ENCODE measurements around the gene SENP7. TPM values are rescaled to one million over a fixed set of nuclear protein-coding genes. Genes with fewer than 3 reads are reported as not detected.
"Not testable (repeated sequence)": the region's sequence is repeated elsewhere in the genome, so short reads cannot be mapped to it uniquely, and the experiment has no call there.

The SENP7 gene
- total RNA-seq, 1 experiment from 2014 or later = 7.5 TPM

- no peak for DNase-seq (ENCODE audit: low read depth)
Observed at GRCh38 chr3:101521211-101521701, 8.2 kb upstream of the SENP7 start.

- DNase-seq (ENCODE audit: low read depth) = no peak
Observed at GRCh38 chr3:101519685-101520365, 6.8 kb upstream of the SENP7 start.

- DNase-seq (ENCODE audit: low read depth) = peak; percentile 62
Observed at GRCh38 chr3:101518421-101518871, 5.4 kb upstream of the SENP7 start.

- no peak for DNase-seq (ENCODE audit: low read depth)
Observed at GRCh38 chr3:101513419-101513986, 491 bp upstream of the SENP7 start.

- no peak for DNase-seq (ENCODE audit: low read depth)
Observed at GRCh38 chr3:101512396-101512645, 691 bp downstream of the SENP7 start.

- DNase-seq (ENCODE audit: low read depth) = peak; percentile 17
Observed at GRCh38 chr3:101509811-101510210, 3.2 kb downstream of the SENP7 start.

GRCh38 chr3:101509281-101509680 is 3.7 kb downstream of the SENP7 start:
- DNase-seq (ENCODE audit: low read depth) = no peak

- no peak for DNase-seq (ENCODE audit: low read depth)
Observed at GRCh38 chr3:101501783-101502182, 11.2 kb downstream of the SENP7 start.

- no peak for DNase-seq (ENCODE audit: low read depth)
Observed at GRCh38 chr3:101500208-101500607, 12.8 kb downstream of the SENP7 start.

GRCh38 chr3:101497803-101498202 is 15.2 kb downstream of the SENP7 start:
- no peak for DNase-seq (ENCODE audit: low read depth)

GRCh38 chr3:101495552-101495951 is 17.5 kb downstream of the SENP7 start:
- no peak for DNase-seq (ENCODE audit: low read depth)

- DNase-seq (ENCODE audit: low read depth) = peak; percentile 63
Observed at GRCh38 chr3:101484805-101485620, 28.0 kb downstream of the SENP7 start.

GRCh38 chr3:101478980-101479379 is 34.0 kb downstream of the SENP7 start:
- DNase-seq (ENCODE audit: low read depth) = no peak

GRCh38 chr3:101474841-101475552 is 38.0 kb downstream of the SENP7 start:
- not testable (repeated sequence) for DNase-seq (ENCODE audit: low read depth)

GRCh38 chr3:101468676-101469075 is 44.3 kb downstream of the SENP7 start:
- DNase-seq (ENCODE audit: low read depth) = not testable (repeated sequence)

GRCh38 chr3:101467310-101467663 is 45.7 kb downstream of the SENP7 start:
- not testable (repeated sequence) for DNase-seq (ENCODE audit: low read depth)

- DNase-seq (ENCODE audit: low read depth) = peak; percentile 1
Observed at GRCh38 chr3:101466465-101467309, 46.3 kb downstream of the SENP7 start.

GRCh38 chr3:101464235-101464634 is 48.8 kb downstream of the SENP7 start:
- DNase-seq (ENCODE audit: low read depth) = no peak

GRCh38 chr3:101461451-101461850 is 51.6 kb downstream of the SENP7 start:
- DNase-seq (ENCODE audit: low read depth) = no peak

- DNase-seq (ENCODE audit: low read depth) = no peak
Observed at GRCh38 chr3:101458387-101458786, 54.6 kb downstream of the SENP7 start.

- no peak for DNase-seq (ENCODE audit: low read depth)
Observed at GRCh38 chr3:101454629-101455028, 58.4 kb downstream of the SENP7 start.
